CD4-positive, alpha-beta T cell (primary cell): ENCODE results near the gene FOSL2. TPM values are rescaled to one million over a fixed set of nuclear protein-coding genes. Genes with fewer than 3 reads are reported as not detected.

Experiments used
- ATAC-seq: fragments of 200-7000 bp; cut with Tn5 transposase; one replicate; pipeline ENCODE4 v1.10.0; 2022; ENCODE audit warnings: mild to moderate bottlenecking; ENCODE audit not compliant: poor library complexity
- CTCF ChIA-PET: fragments of 350-600 bp; sonication (Branson Sonifier 250); formaldehyde crosslinking; loops from one replicate; lab custom pipeline; 2021; ENCODE audit warnings: antibody characterized with exemption, inconsistent platforms; lab: Charles Lee
- POLR2A ChIA-PET: fragments of 350-600 bp; sonication (Branson Sonifier 250); formaldehyde crosslinking; loops from one replicate; lab custom pipeline; 2021; ENCODE audit warnings: antibody characterized with exemption, inconsistent platforms; lab: Charles Lee
- DNase-seq, 14 experiments: peaks; one replicate each; pipeline ENCODE4 v3.0.0-alpha.2; 2013 to 2020; ENCODE audit warnings: mixed read lengths in 2 of 14
- H3K27ac ChIP-seq, 2 donors: one replicate each; pipeline versions ENCODE4 v1.5.1 to v1.7.0; 2013; ENCODE audit warnings: low read length in 2 of 2, low read depth in 1 of 2, mild to moderate bottlenecking in 1 of 2
- H3K27me3 ChIP-seq, 2 experiments: 1 replicate in 1 of 2; 2 replicates in 1 of 2; pipeline versions ENCODE4 v1.6.1 to v1.7.0; 2013; ENCODE audit warnings: low read length in 2 of 2, control low read depth in 1 of 2, mild to moderate bottlenecking in 1 of 2, moderate library complexity in 1 of 2; ENCODE audit not compliant: insufficient read depth in 2 of 2, control insufficient read depth in 1 of 2
- H3K36me3 ChIP-seq: one replicate; pipeline ENCODE4 v1.6.1; 2013; ENCODE audit warnings: low read length, control low read depth; ENCODE audit not compliant: insufficient read depth
- H3K4me1 ChIP-seq: one replicate; pipeline ENCODE4 v1.6.1; 2013; ENCODE audit warnings: low read length, control low read depth; ENCODE audit not compliant: insufficient read depth
- H3K4me3 ChIP-seq: one replicate; pipeline ENCODE4 v1.5.1; 2013; ENCODE audit warnings: mild to moderate bottlenecking, low read length, moderate library complexity
- H3K9me3 ChIP-seq, 2 experiments: 1 replicate in 1 of 2; 2 replicates in 1 of 2; pipeline versions ENCODE4 v1.6.1 to v1.7.0; 2013; ENCODE audit warnings: low read length in 2 of 2, mild to moderate bottlenecking in 2 of 2, control low read depth in 1 of 2, moderate library complexity in 1 of 2; ENCODE audit not compliant: control insufficient read depth in 1 of 2, insufficient read depth in 1 of 2
- H3K27ac Mint-ChIP-seq: one replicate; pipeline ENCODE4 v1.8.0; 2020; ENCODE audit warnings: mixed read lengths
- H3K27me3 Mint-ChIP-seq: one replicate; pipeline ENCODE4 v1.8.0; 2021; ENCODE audit warnings: mixed read lengths
- H3K36me3 Mint-ChIP-seq: one replicate; pipeline ENCODE4 v1.8.0; 2021; ENCODE audit warnings: low read depth, mixed read lengths
- H3K4me1 Mint-ChIP-seq: one replicate; pipeline ENCODE4 v1.8.0; 2021; ENCODE audit warnings: low read depth, mixed read lengths
- H3K4me3 Mint-ChIP-seq: one replicate; pipeline ENCODE4 v1.8.0; 2020; ENCODE audit warnings: mild to moderate bottlenecking, mixed read lengths
- H3K9me3 Mint-ChIP-seq: one replicate; pipeline ENCODE4 v1.8.0; 2020; ENCODE audit warnings: mixed read lengths
- intact Hi-C, 2 experiments: fragments of 100-400 bp; cut with DNase I in 1 of 2; cut with micrococcal nuclease in 1 of 2; formaldehyde crosslinking; loops; one replicate each; pipeline versions ENCODE4 v1.15.1 to v1.9.0; 2023 to 2025; cut with DNase I, micrococcal nuclease
- total RNA-seq, 174 experiments: library from RNA in 2 of 174; stranded (reverse) in 2 of 174; gene quantifications; one replicate each; pipeline ENCODE4 v1.2.3 and lab custom pipeline; 2021 to 2026
- TF ChIP-seq, protein P1 (sequence below): fragments of 200-600 bp; IDR thresholded peaks from one replicate; pipeline ENCODE4 v1.8.0; 2022; ENCODE audit warnings: antibody characterized with exemption, mild to moderate bottlenecking

Gene FOSL2
- total RNA-seq, 2 experiments from 2014 or later: 152 to 155 TPM

DNA sequence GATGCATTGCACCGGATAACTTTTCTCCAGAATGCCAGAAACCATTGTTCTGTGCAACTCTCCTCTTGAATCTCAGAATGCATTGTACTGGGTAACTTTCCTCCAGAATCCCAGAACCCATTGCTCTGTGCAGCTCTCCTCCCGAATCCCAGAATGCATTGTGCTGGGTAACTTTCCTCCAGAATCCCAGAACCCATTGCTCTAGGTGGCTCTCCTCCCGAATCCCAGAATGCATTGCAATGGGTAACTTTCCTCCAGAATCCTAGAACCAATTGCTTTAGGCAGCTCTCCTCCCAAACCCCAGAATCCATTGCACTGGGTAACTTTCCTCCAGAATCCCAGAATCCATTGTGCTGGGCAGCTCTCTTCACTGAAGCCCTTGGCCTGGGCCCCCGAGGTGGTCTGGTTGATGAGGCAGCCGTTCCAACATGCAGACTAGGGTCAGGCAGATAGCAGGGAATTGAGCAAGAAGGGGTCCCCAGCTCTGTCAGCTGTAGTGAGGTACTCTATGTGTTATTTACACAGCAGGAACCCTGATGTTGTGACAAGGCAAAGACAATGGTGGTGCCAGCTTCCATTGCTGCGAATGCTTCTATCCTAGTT lies 9.4 kb downstream of the FOSL2 start:
- H3K27me3 ChIP-seq: no peaks in the 10 kb centered on the region
- no peaks in the 10 kb centered on the region for H3K9me3 ChIP-seq
- no peak overlapping the region for H3K27ac ChIP-seq
- Mint-ChIP-seq H3K27ac (no peak overlapping the region), H3K36me3 (no peaks in the 10 kb centered on the region), H3K4me3 (peak overlapping the region; percentile 21), H3K27me3 (no peaks in the 10 kb centered on the region), H3K4me1 (peaks cover 39% of the 10 kb centered on the region), H3K9me3 (no peaks in the 10 kb centered on the region)
- intact Hi-C loops: no loop called here
- POLR2A ChIA-PET: interaction anchor here (1.1 to 1.5 kb wide), 2 partner anchors 9 to 11 kb away, joined by 3 to 6 read pairs; partner anchors contain the start of gene FOSL2
- CTCF ChIA-PET: no interaction called here
- H3K36me3 ChIP-seq: peaks cover 17% of the 10 kb centered on the region
- H3K4me3 ChIP-seq: no peak overlapping the region
- DNase-seq (no peak), ATAC-seq (no peak)
- peaks cover 65% of the 10 kb centered on the region for H3K4me1 ChIP-seq
- TF ChIP-seq, protein P1, sequence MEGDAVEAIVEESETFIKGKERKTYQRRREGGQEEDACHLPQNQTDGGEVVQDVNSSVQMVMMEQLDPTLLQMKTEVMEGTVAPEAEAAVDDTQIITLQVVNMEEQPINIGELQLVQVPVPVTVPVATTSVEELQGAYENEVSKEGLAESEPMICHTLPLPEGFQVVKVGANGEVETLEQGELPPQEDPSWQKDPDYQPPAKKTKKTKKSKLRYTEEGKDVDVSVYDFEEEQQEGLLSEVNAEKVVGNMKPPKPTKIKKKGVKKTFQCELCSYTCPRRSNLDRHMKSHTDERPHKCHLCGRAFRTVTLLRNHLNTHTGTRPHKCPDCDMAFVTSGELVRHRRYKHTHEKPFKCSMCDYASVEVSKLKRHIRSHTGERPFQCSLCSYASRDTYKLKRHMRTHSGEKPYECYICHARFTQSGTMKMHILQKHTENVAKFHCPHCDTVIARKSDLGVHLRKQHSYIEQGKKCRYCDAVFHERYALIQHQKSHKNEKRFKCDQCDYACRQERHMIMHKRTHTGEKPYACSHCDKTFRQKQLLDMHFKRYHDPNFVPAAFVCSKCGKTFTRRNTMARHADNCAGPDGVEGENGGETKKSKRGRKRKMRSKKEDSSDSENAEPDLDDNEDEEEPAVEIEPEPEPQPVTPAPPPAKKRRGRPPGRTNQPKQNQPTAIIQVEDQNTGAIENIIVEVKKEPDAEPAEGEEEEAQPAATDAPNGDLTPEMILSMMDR: no peak

DNA sequence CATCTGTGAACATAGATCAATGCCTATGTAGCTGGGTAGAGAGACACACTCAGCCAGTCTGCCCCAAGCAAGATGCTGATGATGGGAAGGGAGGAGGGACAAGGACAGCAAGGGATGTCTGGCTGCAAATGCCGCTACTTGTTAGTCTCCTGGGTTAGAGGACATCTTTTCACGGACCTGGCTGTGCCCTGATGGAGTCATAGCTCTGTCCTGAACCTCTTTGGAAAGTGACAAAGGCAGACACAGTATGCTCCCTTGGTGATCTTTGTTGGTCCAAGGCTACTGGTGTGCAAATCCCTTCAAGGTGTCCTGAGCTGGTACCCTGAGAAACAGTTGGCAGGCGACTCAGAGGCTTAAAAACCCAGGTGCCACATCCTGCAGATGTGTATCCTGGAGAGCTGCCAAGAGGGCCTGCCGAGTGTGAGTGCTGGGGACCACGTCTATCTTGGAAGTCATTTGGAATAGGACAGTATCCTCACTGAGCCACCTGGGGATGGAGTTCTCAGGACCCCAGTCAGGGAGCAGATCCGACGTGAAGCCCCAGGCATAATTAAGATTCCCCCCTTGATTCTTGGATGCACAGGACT lies 10.8 kb downstream of the FOSL2 start:
- H3K27me3 Mint-ChIP-seq: no peaks in the 10 kb centered on the region
- CTCF ChIA-PET: interaction anchor here (0.9 kb wide), 1 partner anchor 51 kb away, joined by 4 read pairs; no protein-coding TSS in a partner anchor
- no peak overlapping the region for H3K27ac ChIP-seq
- no peak overlapping the region for H3K4me3 ChIP-seq
- POLR2A ChIA-PET: interaction anchor here (1.5 to 1.6 kb wide), 2 partner anchors 11 to 20 kb away, joined by 6 to 7 read pairs; partner anchors contain the start of gene FOSL2
- H3K4me1 ChIP-seq: peaks cover 73% of the 10 kb centered on the region
- TF ChIP-seq, protein P1: no peak
- peak overlapping the region; percentile 47 for H3K27ac Mint-ChIP-seq
- ATAC-seq (no peak), DNase-seq (peak in 2 of 14 experiments; percentile 43 to 56)
- intact Hi-C loops: no loop called here
- H3K36me3 Mint-ChIP-seq: no peaks in the 10 kb centered on the region
- peaks cover 52% of the 10 kb centered on the region for H3K4me1 Mint-ChIP-seq
- H3K36me3 ChIP-seq: peaks cover 17% of the 10 kb centered on the region
- H3K27me3 ChIP-seq: no peaks in the 10 kb centered on the region
- H3K4me3 Mint-ChIP-seq: peak overlapping the region; percentile 25
- no peaks in the 10 kb centered on the region for H3K9me3 Mint-ChIP-seq
- no peaks in the 10 kb centered on the region for H3K9me3 ChIP-seq

DNA sequence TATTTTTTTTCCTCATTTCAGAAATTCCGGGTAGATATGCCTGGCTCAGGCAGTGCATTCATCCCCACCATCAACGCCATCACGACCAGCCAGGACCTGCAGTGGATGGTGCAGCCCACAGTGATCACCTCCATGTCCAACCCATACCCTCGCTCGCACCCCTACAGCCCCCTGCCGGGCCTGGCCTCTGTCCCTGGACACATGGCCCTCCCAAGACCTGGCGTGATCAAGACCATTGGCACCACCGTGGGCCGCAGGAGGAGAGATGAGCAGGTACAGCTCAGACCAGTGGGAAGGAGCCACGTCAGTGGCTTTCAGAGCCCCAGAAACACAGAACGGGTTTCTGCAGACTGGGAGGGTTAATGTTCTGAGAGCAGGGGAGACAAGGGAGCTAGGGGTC lies 11.4 kb downstream of the FOSL2 start:
- peak overlapping the region; percentile 43 for H3K4me3 Mint-ChIP-seq
- H3K36me3 Mint-ChIP-seq: no peaks in the 10 kb centered on the region
- H3K9me3 Mint-ChIP-seq: no peaks in the 10 kb centered on the region
- Histone ChIP-seq H3K27ac (no peak overlapping the region), H3K36me3 (peaks cover 17% of the 10 kb centered on the region), H3K4me1 (peaks cover 78% of the 10 kb centered on the region), H3K27me3 (no peaks in the 10 kb centered on the region), H3K4me3 (no peak overlapping the region), H3K9me3 (no peaks in the 10 kb centered on the region)
- H3K27me3 Mint-ChIP-seq: no peaks in the 10 kb centered on the region
- DNase-seq (no peak), ATAC-seq (no peak)
- TF ChIP-seq, protein P1: no peak
- intact Hi-C loops: no loop called here
- H3K27ac Mint-ChIP-seq: peak overlapping the region; percentile 47
- POLR2A ChIA-PET: interaction anchor here (1.6 kb wide), 1 partner anchor 19 kb away, joined by 7 read pairs; no protein-coding TSS in a partner anchor
- CTCF ChIA-PET: no interaction called here
- H3K4me1 Mint-ChIP-seq: peaks cover 58% of the 10 kb centered on the region
